Upper lobe of left lung (tissue), 6 donors: ENCODE results near the gene HOXA5. TPM values are rescaled to one million over a fixed set of nuclear protein-coding genes. Genes with fewer than 3 reads are reported as not detected.

ENCODE experiments used
- ATAC-seq, 2 donors: fragments of 200-7000 bp; cut with Tn5 transposase; one replicate each; pipeline ENCODE4 v1.9.1; 2022; ENCODE audit warnings: mild to moderate bottlenecking in 2 of 2, moderate library complexity in 2 of 2; ENCODE audit not compliant: low FRiP score in 2 of 2
- DNase-seq, 2 donors: peaks; one replicate each; pipeline ENCODE4 v3.0.0-alpha.2; 2019 to 2020
- H3K27ac ChIP-seq, 4 donors: fragments of 200-600 bp; sonication (generic); one replicate each; pipeline ENCODE4 v1.5.1; 2016 to 2019
- H3K27me3 ChIP-seq, 4 donors: fragments of 200-600 bp; sonication (generic); one replicate each; pipeline ENCODE4 v1.5.1; 2017 to 2019
- H3K36me3 ChIP-seq, 4 donors: fragments of 200-600 bp; sonication (generic); one replicate each; pipeline ENCODE4 v1.5.1; 2016 to 2019
- H3K4me1 ChIP-seq, 4 donors: fragments of 200-600 bp; sonication (generic); one replicate each; pipeline ENCODE4 v1.5.1; 2018 to 2019
- H3K4me3 ChIP-seq, 4 donors: fragments of 200-600 bp; sonication (generic); one replicate each; pipeline ENCODE4 v1.5.1; 2017 to 2019; ENCODE audit warnings: mild to moderate bottlenecking in 2 of 4, moderate library complexity in 1 of 4
- H3K9me3 ChIP-seq, 4 donors: fragments of 200-600 bp; sonication (generic); one replicate each; pipeline ENCODE4 v1.5.1; 2018 to 2019
- EP300 ChIP-seq, 4 donors: sonication (generic); formaldehyde crosslinking; IDR thresholded peaks; one replicate each; pipeline ENCODE4 v1.5.1; 2017; ENCODE audit warnings: antibody characterized with exemption in 4 of 4, control low read depth in 2 of 4
- POLR2A ChIP-seq, 4 donors: fragments of 450-650 bp; IDR thresholded peaks; one replicate each; pipeline ENCODE4 v1.5.1; 2016 to 2017; ENCODE audit warnings: antibody characterized with exemption in 4 of 4, mild to moderate bottlenecking in 2 of 4
- POLR2AphosphoS5 ChIP-seq, 2 donors: sonication (generic); formaldehyde crosslinking; IDR thresholded peaks; one replicate each; pipeline ENCODE4 v1.5.1; 2017; ENCODE audit warnings: antibody characterized with exemption in 2 of 2
- WGBS, 2 donors: methylation state at CpG; one replicate each; pipeline ENCODE4 v1.1.5; 2017 to 2018; 5-methylcytosine and 5-hydroxymethylcytosine counted together
- total RNA-seq, 6 donors: library from RNA; depleted of rRNA in 4 of 6; stranded (reverse); fragments of >200 nt in 4 of 6; gene quantifications; one replicate each; pipeline versions ENCODE4 v1.1.0 to v1.2.1, GENCODE V29; 2016 to 2021
- TF ChIP-seq, protein P1 (sequence below), 6 experiments: fragments of 450-650 bp in 4 of 6; fragments of 200-600 bp in 2 of 6; sonication (generic) in 2 of 6; IDR thresholded peaks; one replicate each; pipeline ENCODE4 v1.5.1; 2016 to 2019; ENCODE audit warnings: antibody characterized with exemption in 6 of 6
- donor health status: DM: no; HTN: no; CAD: no; lungs with moderate emphysema.
- donor health status: DM: no; HTN: yes; CAD: no; lungs with severe emphysema.

HOXA5 gene
- total RNA-seq, 6 donors from 2014 or later, result 7.8 to 79.9 (median 16.9) TPM

DNA sequence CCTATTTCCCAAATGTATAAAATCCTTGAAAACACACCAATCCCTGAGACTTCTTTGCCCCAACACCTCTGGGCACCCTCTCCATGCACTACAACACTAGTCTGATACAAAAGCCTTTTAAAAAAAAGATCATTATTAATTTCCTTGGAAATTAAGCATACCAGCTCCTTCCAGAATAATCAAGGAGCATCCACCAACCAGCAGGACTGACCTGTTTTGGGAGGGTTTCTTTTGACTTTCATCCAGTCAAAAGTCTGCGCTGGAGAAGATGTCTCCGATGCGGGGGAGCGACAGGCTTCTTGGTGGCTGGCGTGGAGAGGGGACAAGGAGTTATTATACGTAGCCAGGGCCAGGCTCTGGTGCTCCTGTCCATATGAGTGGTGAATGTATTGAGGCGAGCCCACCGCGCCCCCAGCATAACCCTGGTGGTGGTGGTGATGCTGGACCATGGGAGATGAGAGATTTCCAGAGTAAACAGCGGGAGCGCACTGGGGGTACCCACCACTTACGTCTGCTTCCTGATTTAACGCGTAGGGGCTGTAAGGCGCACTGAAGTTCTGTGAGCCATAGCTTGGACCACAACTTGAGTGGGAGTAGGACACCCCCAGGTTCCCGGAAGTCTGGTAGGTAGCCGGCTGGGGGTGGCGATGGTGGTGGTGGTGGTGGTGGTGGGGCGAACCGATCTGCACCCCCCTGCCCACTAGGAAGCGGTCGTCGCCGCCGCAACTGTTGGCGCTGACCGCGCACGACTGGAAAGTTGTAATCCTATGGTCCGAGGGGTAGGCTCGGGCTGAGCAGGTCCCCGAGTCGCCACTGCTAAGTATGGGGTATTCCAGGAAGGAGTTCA is 48.2 kb downstream of the HOXA5 start:
- no peaks in the 10 kb centered on the region for H3K9me3 ChIP-seq
- peak overlapping the region in 3 of 4 donors; percentile 80 to 93 (median 85) for H3K4me3 ChIP-seq
- 18 to 36% methylated on average over 19 to 33 of the region's 33 CpGs for WGBS, 2 donors
- DNase-seq (peak in 1 of 2 donors; percentile 86), ATAC-seq (no peak)
- no peaks in the 10 kb centered on the region for H3K36me3 ChIP-seq
- H3K27me3 ChIP-seq, result peaks cover 0 to 13% (median 4%) of the 10 kb centered on the region in 4 donors
- H3K27ac ChIP-seq, result peak overlapping the region in 1 of 4 donors; percentile 94
- H3K4me1 ChIP-seq, result peaks cover 4 to 24% (median 14%) of the 10 kb centered on the region in 4 donors
- TF ChIP-seq EP300 (IDR thresholded peaks at IDR 0.05) (no peak), POLR2AphosphoS5 (IDR thresholded peaks at IDR 0.05) (no peak), POLR2A (IDR thresholded peaks at IDR 0.05) (no peak)
- TF ChIP-seq, protein P1, sequence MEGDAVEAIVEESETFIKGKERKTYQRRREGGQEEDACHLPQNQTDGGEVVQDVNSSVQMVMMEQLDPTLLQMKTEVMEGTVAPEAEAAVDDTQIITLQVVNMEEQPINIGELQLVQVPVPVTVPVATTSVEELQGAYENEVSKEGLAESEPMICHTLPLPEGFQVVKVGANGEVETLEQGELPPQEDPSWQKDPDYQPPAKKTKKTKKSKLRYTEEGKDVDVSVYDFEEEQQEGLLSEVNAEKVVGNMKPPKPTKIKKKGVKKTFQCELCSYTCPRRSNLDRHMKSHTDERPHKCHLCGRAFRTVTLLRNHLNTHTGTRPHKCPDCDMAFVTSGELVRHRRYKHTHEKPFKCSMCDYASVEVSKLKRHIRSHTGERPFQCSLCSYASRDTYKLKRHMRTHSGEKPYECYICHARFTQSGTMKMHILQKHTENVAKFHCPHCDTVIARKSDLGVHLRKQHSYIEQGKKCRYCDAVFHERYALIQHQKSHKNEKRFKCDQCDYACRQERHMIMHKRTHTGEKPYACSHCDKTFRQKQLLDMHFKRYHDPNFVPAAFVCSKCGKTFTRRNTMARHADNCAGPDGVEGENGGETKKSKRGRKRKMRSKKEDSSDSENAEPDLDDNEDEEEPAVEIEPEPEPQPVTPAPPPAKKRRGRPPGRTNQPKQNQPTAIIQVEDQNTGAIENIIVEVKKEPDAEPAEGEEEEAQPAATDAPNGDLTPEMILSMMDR (IDR thresholded peaks at IDR 0.05), result no peak

DNA sequence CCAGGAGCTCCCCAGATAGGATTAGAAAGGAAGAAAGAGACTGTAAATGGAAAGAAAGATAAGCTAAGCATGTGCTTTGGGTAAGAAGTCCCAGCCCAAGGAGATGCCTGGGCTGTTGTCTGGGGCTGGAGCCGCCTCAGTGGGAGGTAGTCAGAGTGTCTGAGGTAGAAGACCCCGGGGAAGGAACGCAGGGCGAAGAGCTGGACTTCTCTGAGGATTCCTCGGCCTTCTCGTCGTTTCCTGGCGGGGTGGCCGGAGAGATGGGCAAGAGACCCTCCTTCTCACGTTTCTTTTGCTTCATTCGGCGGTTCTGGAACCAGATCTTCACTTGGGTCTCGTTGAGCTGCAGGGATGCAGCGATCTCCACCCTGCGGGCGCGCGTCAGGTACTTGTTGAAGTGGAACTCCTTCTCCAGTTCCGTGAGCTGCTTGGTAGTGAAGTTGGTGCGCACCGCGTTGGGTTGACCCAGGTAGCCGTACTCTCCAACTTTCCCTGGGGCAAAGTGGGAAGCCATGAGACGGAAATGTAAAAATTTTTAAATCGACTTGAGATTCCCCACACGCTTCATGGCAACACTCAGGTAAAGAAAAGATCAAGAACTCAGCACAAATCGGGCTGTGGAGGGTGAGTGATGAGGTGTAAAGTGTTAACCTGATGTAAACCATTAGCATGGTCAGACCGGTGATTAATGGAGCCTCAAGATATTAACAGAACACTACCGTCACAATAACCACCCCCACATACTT is 49.0 kb downstream of the HOXA5 start:
- Histone ChIP-seq H3K4me1 (peaks cover 4 to 24% (median 11%) of the 10 kb centered on the region in 4 donors), H3K9me3 (no peaks in the 10 kb centered on the region), H3K27me3 (peaks cover 0 to 13% (median 4%) of the 10 kb centered on the region in 4 donors), H3K27ac (no peak overlapping the region), H3K36me3 (no peaks in the 10 kb centered on the region), H3K4me3 (no peak overlapping the region)
- DNase-seq, result peak in 1 of 2 donors; percentile 51
- WGBS, 2 donors, result 63 to 70% methylated on average over 28 to 29 of the region's 29 CpGs
- TF ChIP-seq, protein P1 (IDR thresholded peaks at IDR 0.05), result no peak
- TF ChIP-seq POLR2AphosphoS5 (IDR thresholded peaks at IDR 0.05) (no peak), POLR2A (IDR thresholded peaks at IDR 0.05) (no peak), EP300 (IDR thresholded peaks at IDR 0.05) (no peak)
- no peak for ATAC-seq

DNA sequence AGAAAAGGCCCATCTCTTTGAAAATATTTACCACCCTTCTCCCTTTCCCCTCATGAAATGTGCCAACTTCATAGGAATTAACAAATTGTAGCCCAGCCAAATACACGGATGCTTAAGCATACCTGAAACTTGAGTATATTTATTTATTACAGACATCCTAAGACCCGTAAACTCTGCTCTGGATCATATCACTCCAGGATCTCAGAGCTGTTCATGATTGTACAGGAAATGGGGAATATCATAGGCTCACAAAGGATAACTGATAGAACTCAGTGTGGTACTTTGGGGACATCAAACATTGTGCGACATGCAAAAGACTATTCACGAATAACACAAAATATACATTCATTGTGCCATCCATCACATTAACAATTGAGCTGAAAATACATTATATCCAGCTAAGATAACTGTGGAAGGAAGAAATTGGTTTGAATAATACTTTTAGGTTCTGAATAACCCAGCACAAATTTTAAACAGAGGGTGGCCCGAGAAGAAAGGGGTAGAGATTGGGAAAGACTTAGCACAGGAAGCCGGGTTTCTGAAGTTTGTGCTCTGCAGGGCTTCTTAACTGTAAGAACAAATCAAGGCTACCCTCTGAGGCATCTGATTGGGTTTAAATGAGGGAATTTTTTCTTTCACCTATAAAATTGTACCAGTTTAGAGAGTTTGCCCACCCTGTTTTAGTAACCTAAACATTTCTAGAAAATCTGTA is 50.1 kb downstream of the HOXA5 start:
- no peak for TF ChIP-seq EP300 (IDR thresholded peaks at IDR 0.05)
- TF ChIP-seq, protein P1 (IDR thresholded peaks at IDR 0.05), result no peak
- no peak for TF ChIP-seq POLR2A (IDR thresholded peaks at IDR 0.05)
- no peak for TF ChIP-seq POLR2AphosphoS5 (IDR thresholded peaks at IDR 0.05)
- Histone ChIP-seq H3K9me3 (peaks cover 0 to 2% (median 0%) of the 10 kb centered on the region in 4 donors), H3K27me3 (peaks cover 0 to 13% (median 5%) of the 10 kb centered on the region in 4 donors), H3K27ac (no peak overlapping the region), H3K4me1 (peaks cover 4 to 24% (median 9%) of the 10 kb centered on the region in 4 donors), H3K36me3 (no peaks in the 10 kb centered on the region), H3K4me3 (no peak overlapping the region)
- DNase-seq (no peak), ATAC-seq (no peak)
- 52 to 59% methylated on average over 6 of the region's 6 CpGs for WGBS, 2 donors

DNA sequence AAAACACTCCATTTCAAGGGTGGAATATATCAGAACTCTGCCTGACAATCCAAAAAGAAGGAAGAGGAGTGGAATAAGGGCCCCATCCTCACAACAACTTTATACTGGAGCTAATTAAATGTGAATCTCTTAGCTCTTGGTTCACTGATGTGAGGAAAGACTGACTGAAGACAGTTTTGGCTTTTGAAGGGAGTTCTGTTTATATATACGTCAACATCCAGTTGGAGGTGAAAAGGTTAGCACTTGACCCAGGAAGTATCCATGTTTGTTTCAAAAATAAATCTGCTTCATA is 50.7 kb downstream of the HOXA5 start:
- Histone ChIP-seq H3K27me3 (peaks cover 0 to 13% (median 5%) of the 10 kb centered on the region in 4 donors), H3K27ac (no peak overlapping the region)
- no peak for DNase-seq

More for the DNA sequence above, 50.7 kb downstream of the HOXA5 start:
- peaks cover 0 to 7% (median 0%) of the 10 kb centered on the region in 4 donors for H3K9me3 ChIP-seq
- H3K4me3 ChIP-seq, result no peak overlapping the region
- ATAC-seq, result no peak
- peaks cover 2 to 23% (median 5%) of the 10 kb centered on the region in 4 donors for H3K4me1 ChIP-seq
- H3K36me3 ChIP-seq, result no peaks in the 10 kb centered on the region
- TF ChIP-seq POLR2AphosphoS5 (IDR thresholded peaks at IDR 0.05), result no peak
- no peak for TF ChIP-seq EP300 (IDR thresholded peaks at IDR 0.05)
- TF ChIP-seq, protein P1 (IDR thresholded peaks at IDR 0.05), result no peak
- no peak for TF ChIP-seq POLR2A (IDR thresholded peaks at IDR 0.05)
- 50 to 62% methylated on average over 1 of the region's 1 CpG for WGBS, 2 donors
